H1 (cell line): ENCODE measurements around the gene CFAP141. TPM values are rescaled to one million over a fixed set of nuclear protein-coding genes. Genes with fewer than 3 reads are reported as not detected.

ENCODE experiments used
- CHD2 ChIP-seq: IDR thresholded peaks from 2 replicates; pipeline ENCODE4 v1.6.1; 2012; ENCODE audit warnings: low read length, improper control_type of control experiment
- GTF2F1 ChIP-seq: IDR thresholded peaks from 2 replicates; pipeline ENCODE4 v1.6.1; 2012; ENCODE audit warnings: low read depth, low read length, improper control_type of control experiment, borderline replicate concordance
- RBBP5 ChIP-seq: IDR thresholded peaks from 2 replicates; pipeline ENCODE4 v1.7.1; 2012; ENCODE audit warnings: low read depth, mild to moderate bottlenecking, inconsistent platforms, low read length, moderate library complexity, borderline replicate concordance
- TBP ChIP-seq: IDR thresholded peaks from 2 replicates; pipeline ENCODE4 v1.6.1; 2011; ENCODE audit warnings: low read depth, low read length, improper control_type of control experiment
- ZNF274 ChIP-seq: IDR thresholded peaks from 2 replicates; pipeline ENCODE4 v1.7.0; 2012; ENCODE audit warnings: low read length, borderline replicate concordance; ENCODE audit errors: extremely low read depth
- polyA plus RNA-seq, 7 experiments: library from polyadenylated mRNA; depleted of rRNA in 3 of 7; stranded (reverse) in 5 of 7; unstranded in 2 of 7; fragments of >200 nt in 5 of 7; fragments of 200-250 nt in 2 of 7; gene quantifications; 1 replicate in 5 of 7; 2 replicates in 1 of 7; 4 replicates in 1 of 7; pipeline versions ENCODE4 v1.2.1 to v1.2.3, GENCODE V29; 2011 to 2013; ENCODE audit warnings: missing spikeins in 2 of 7, mixed read lengths in 2 of 7
- total RNA-seq: library from RNA; stranded (reverse); fragmentation: NEBNext Ultra II Directional; extraction: Animal tissue kit (Norgen Biotek cat#: 25700); gene quantifications from 2 replicates; pipeline ENCODE4 v1.2.1, GENCODE V29; 2021

The CFAP141 gene
- total and polyA plus RNA-seq, 2 of the 8 experiments (the other 6 are each of a cell fraction or from before 2014, with no cell fraction given): not detected

- no peak for TF ChIP-seq ZNF274
- no peak for TF ChIP-seq CHD2
- TF ChIP-seq GTF2F1: no peak
- no peak for TF ChIP-seq RBBP5
- no peak for TF ChIP-seq TBP
These were observed 48.4 kb downstream of the CFAP141 start (continued) for GRCh38 chr1:154157520-154158306.
